HL-60 (cell line): Measurements from ENCODE around the gene MSI2.

Experiments used
- DNase-seq, 2 experiments: peaks; one replicate each; pipeline ENCODE4 v3.0.0-alpha.2; 2010 to 2020; ENCODE audit warnings: low read depth in 1 of 2, low spot score in 1 of 2
- H3K27ac ChIP-seq: fragments of 250-450 bp; sonication (Bioruptor Pico); replicated peaks from 2 replicates; pipeline ENCODE4 v1.5.1; 2020; ENCODE audit warnings: mild to moderate bottlenecking, moderate library complexity
- H3K27me3 ChIP-seq: fragments of 250-450 bp; sonication (Bioruptor Pico); 2 replicates; pipeline ENCODE4 v1.5.1; 2021; ENCODE audit warnings: mild to moderate bottlenecking, moderate library complexity; ENCODE audit not compliant: insufficient read depth, poor library complexity, severe bottlenecking
- H3K4me3 ChIP-seq: replicated peaks from 2 replicates; pipeline ENCODE4 v1.5.1; 2011; ENCODE audit warnings: mild to moderate bottlenecking, control low read depth, low read length; ENCODE audit not compliant: insufficient read depth
- CTCF ChIP-seq: IDR thresholded peaks from one replicate; pipeline ENCODE4 v1.5.1; 2011; ENCODE audit warnings: low read length, control low read depth, inconsistent platforms; ENCODE audit not compliant: insufficient read depth
- GABPA ChIP-seq: IDR thresholded peaks from 2 replicates; pipeline ENCODE4 v1.6.1; 2012; ENCODE audit warnings: low read depth
- POLR2AphosphoS5 ChIP-seq: IDR thresholded peaks from 2 replicates; pipeline ENCODE4 v1.6.1; 2012; ENCODE audit warnings: low read depth
- SPI1 ChIP-seq: IDR thresholded peaks from 2 replicates; pipeline ENCODE4 v1.6.1; 2012; ENCODE audit warnings: low read depth, mild to moderate bottlenecking, borderline replicate concordance
- TF ChIP-seq, protein P1 (sequence below): IDR thresholded peaks from 2 replicates; pipeline ENCODE4 v1.6.1; 2012; ENCODE audit warnings: low read depth; ENCODE audit not compliant: insufficient replicate concordance

The MSI2 gene

GRCh38 chr17:57365420-57365819, 109.1 kb downstream of the MSI2 start:
- no peak overlapping the region for H3K27ac ChIP-seq
- TF ChIP-seq, protein P1, sequence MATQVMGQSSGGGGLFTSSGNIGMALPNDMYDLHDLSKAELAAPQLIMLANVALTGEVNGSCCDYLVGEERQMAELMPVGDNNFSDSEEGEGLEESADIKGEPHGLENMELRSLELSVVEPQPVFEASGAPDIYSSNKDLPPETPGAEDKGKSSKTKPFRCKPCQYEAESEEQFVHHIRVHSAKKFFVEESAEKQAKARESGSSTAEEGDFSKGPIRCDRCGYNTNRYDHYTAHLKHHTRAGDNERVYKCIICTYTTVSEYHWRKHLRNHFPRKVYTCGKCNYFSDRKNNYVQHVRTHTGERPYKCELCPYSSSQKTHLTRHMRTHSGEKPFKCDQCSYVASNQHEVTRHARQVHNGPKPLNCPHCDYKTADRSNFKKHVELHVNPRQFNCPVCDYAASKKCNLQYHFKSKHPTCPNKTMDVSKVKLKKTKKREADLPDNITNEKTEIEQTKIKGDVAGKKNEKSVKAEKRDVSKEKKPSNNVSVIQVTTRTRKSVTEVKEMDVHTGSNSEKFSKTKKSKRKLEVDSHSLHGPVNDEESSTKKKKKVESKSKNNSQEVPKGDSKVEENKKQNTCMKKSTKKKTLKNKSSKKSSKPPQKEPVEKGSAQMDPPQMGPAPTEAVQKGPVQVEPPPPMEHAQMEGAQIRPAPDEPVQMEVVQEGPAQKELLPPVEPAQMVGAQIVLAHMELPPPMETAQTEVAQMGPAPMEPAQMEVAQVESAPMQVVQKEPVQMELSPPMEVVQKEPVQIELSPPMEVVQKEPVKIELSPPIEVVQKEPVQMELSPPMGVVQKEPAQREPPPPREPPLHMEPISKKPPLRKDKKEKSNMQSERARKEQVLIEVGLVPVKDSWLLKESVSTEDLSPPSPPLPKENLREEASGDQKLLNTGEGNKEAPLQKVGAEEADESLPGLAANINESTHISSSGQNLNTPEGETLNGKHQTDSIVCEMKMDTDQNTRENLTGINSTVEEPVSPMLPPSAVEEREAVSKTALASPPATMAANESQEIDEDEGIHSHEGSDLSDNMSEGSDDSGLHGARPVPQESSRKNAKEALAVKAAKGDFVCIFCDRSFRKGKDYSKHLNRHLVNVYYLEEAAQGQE: no peak
- TF ChIP-seq GABPA: no peak
- TF ChIP-seq POLR2AphosphoS5: no peak
- TF ChIP-seq SPI1: no peak
- no peak for TF ChIP-seq CTCF
- no peaks in the 10 kb centered on the region for H3K27me3 ChIP-seq
- H3K4me3 ChIP-seq: no peak overlapping the region
- no peak for DNase-seq

- TF ChIP-seq, protein P1: no peak
- no peak for TF ChIP-seq CTCF
- no peak for TF ChIP-seq POLR2AphosphoS5
- TF ChIP-seq SPI1: no peak
- TF ChIP-seq GABPA: no peak
- Histone ChIP-seq H3K4me3 (no peak overlapping the region), H3K27ac (no peak overlapping the region), H3K27me3 (no peaks in the 10 kb centered on the region)
- no peak for DNase-seq
Observed at GRCh38 chr17:57366177-57366557, 109.8 kb downstream of the MSI2 start.

GRCh38 chr17:57366558-57367351, 110.4 kb downstream of the MSI2 start:
- Histone ChIP-seq H3K4me3 (no peak overlapping the region), H3K27ac (no peak overlapping the region), H3K27me3 (no peaks in the 10 kb centered on the region)
- no peak for DNase-seq
- TF ChIP-seq, protein P1: no peak
- TF ChIP-seq POLR2AphosphoS5 (no peak), GABPA (no peak), CTCF (no peak), SPI1 (no peak)
